Activated B cell treated with CpG ODN at 0.5 μM for 24 hours (primary cell): ENCODE results near the gene RFX8. TPM values are rescaled to one million over a fixed set of nuclear protein-coding genes. Genes with fewer than 3 reads are reported as not detected.
"Not testable (repeated sequence)": the region's sequence is repeated elsewhere in the genome, so short reads cannot be mapped to it uniquely, and the experiment has no call there.

Source experiments
- ATAC-seq: fragments of 200-7000 bp; cut with Tn5 transposase; one replicate; pipeline ENCODE4 v1.10.0; 2021; ENCODE audit warnings: low read depth, mild to moderate bottlenecking, moderate library complexity
- CTCF ChIA-PET: fragments of 350-600 bp; sonication (Branson Sonifier 250); formaldehyde crosslinking; loops from one replicate; lab custom pipeline; 2021; ENCODE audit warnings: antibody characterized with exemption; lab: Charles Lee
- POLR2A ChIA-PET: fragments of 350-600 bp; sonication (Branson Sonifier 250); formaldehyde crosslinking; loops from one replicate; lab custom pipeline; 2021; ENCODE audit warnings: antibody characterized with exemption; lab: Charles Lee
- DNase-seq: peaks from one replicate; pipeline ENCODE4 v3.0.0; 2022
- H3K27ac Mint-ChIP-seq: one replicate; pipeline ENCODE4 v1.8.0; 2020; ENCODE audit warnings: mixed read lengths
- H3K27me3 Mint-ChIP-seq: one replicate; pipeline ENCODE4 v1.8.0; 2021; ENCODE audit warnings: mixed read lengths
- H3K36me3 Mint-ChIP-seq: one replicate; pipeline ENCODE4 v1.8.0; 2021; ENCODE audit warnings: low read depth, mixed read lengths
- H3K4me1 Mint-ChIP-seq: one replicate; pipeline ENCODE4 v1.8.0; 2021; ENCODE audit warnings: mixed read lengths
- H3K4me3 Mint-ChIP-seq: one replicate; pipeline ENCODE4 v1.8.0; 2020; ENCODE audit warnings: mild to moderate bottlenecking, mixed read lengths
- H3K9me3 Mint-ChIP-seq: one replicate; pipeline ENCODE4 v1.8.0; 2020; ENCODE audit warnings: mixed read lengths
- intact Hi-C: fragments of 100-400 bp; cut with micrococcal nuclease; formaldehyde crosslinking; loops from one replicate; pipeline ENCODE4 v1.15.1; 2024
- total RNA-seq: library from RNA; stranded (reverse); gene quantifications from 2 replicates; pipeline ENCODE4 v1.2.3, GENCODE V29; 2022
- TF ChIP-seq, protein P1 (sequence below): fragments of 200-600 bp; IDR thresholded peaks from one replicate; pipeline ENCODE4 v1.8.0; 2022; ENCODE audit warnings: antibody characterized with exemption, mild to moderate bottlenecking

The RFX8 gene
- total RNA-seq, 1 donor from 2014 or later, result not detected

DNA sequence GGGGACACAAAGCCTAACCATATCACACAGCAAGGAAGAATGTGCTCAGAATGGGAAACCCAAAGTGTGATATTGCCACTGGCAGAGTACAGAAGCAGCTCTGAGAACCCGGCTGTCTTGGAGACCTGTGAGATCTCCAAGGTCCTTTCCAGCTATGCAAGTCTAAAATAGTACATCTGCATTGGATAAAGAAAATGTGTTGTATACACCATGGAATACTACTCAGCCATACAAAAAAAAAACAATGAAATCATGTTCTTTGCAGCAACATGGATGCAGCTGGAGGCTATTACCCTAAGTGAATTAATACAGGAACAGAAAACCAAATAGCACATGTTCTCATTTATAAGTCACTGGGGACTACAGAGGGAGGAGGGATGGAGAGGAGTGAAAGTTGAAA, 36.5 kb upstream of the RFX8 start:
- H3K27me3 Mint-ChIP-seq, result peaks cover 2% of the 10 kb centered on the region
- no peaks in the 10 kb centered on the region for H3K36me3 Mint-ChIP-seq
- TF ChIP-seq, protein P1, sequence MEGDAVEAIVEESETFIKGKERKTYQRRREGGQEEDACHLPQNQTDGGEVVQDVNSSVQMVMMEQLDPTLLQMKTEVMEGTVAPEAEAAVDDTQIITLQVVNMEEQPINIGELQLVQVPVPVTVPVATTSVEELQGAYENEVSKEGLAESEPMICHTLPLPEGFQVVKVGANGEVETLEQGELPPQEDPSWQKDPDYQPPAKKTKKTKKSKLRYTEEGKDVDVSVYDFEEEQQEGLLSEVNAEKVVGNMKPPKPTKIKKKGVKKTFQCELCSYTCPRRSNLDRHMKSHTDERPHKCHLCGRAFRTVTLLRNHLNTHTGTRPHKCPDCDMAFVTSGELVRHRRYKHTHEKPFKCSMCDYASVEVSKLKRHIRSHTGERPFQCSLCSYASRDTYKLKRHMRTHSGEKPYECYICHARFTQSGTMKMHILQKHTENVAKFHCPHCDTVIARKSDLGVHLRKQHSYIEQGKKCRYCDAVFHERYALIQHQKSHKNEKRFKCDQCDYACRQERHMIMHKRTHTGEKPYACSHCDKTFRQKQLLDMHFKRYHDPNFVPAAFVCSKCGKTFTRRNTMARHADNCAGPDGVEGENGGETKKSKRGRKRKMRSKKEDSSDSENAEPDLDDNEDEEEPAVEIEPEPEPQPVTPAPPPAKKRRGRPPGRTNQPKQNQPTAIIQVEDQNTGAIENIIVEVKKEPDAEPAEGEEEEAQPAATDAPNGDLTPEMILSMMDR, result no peak
- ChIA-PET CTCF (no interaction called here), POLR2A (no interaction called here)
- intact Hi-C loops, result no loop called here
- DNase-seq (no peak), ATAC-seq (no peak)
- H3K27ac Mint-ChIP-seq, result no peak overlapping the region
- no peak overlapping the region for H3K4me3 Mint-ChIP-seq
- peaks cover 8% of the 10 kb centered on the region for H3K9me3 Mint-ChIP-seq
- H3K4me1 Mint-ChIP-seq, result peaks cover 9% of the 10 kb centered on the region

DNA sequence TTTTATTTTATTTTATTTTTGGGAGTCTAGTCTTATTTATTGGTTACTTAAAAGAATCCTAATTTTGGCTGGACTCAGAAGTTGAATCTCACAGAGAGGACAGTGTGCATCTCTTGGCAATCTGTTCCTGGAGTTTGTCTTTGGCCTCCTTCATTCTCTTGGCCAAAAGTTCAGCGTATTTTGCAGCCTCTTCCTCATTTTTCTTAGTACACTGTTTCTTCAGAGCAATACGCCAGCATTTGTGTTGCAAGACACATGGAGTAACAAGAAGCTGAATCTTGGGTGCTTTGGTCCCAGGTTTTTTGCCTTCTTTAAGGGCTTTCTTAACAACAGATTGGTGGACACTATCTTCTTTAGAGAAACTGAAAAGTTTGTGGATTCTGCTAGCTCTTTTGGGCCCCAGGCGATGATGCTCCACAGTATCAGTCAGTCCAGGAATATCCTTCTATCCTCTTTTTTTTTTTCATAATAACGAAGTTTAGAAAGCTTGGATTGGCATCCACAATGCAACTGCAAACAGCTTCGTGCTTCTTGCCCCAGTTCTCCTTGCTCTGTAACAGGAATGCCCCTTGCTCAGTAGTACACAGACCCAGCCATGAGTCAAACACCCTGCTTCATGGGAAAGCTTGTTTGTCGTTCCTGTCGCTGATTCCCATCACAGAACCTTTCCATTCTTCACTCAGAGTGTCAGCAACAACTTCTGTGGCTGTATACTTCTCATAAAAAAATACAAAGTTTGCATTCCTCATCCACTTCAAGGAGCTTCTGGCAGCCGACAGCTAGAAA, 34.8 kb upstream of the RFX8 start:
- DNase-seq, result no peak
- no peak overlapping the region for H3K27ac Mint-ChIP-seq
- CTCF ChIA-PET, result no interaction called here

DNA sequence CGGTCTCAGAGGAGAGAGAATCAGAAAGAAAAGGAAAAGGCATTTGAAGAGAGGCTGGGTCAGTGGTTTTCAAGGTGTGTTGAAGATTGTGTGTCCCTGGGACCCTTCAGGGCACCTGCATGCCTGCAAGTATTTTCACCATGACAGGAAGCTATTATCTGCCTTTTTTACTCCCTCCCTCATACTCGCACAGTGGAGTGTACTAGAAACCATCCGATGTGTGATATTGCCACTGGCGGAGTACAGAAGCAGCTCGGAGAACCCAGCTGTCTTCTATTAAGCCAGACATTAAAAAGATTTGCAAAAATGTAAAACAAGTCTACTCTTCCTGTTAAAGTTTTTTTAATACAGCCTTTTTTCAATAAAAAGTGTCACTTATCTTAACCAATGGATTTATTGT, 33.7 kb upstream of the RFX8 start:
- intact Hi-C loops, result no loop called here
- ChIA-PET POLR2A (no interaction called here), CTCF (no interaction called here)
- ATAC-seq (no peak), DNase-seq (no peak)
- Mint-ChIP-seq H3K4me1 (peaks cover 3% of the 10 kb centered on the region), H3K36me3 (no peaks in the 10 kb centered on the region), H3K4me3 (no peak overlapping the region), H3K27ac (no peak overlapping the region), H3K9me3 (peaks cover 5% of the 10 kb centered on the region), H3K27me3 (peaks cover 2% of the 10 kb centered on the region)
- TF ChIP-seq, protein P1, result no peak

More for the DNA sequence above, 34.8 kb upstream of the RFX8 start:
- Mint-ChIP-seq H3K36me3 (no peaks in the 10 kb centered on the region), H3K27me3 (peaks cover 2% of the 10 kb centered on the region), H3K4me1 (peaks cover 7% of the 10 kb centered on the region), H3K9me3 (peaks cover 8% of the 10 kb centered on the region), H3K4me3 (no peak overlapping the region)
- intact Hi-C loops, result no loop called here
- ATAC-seq, result no peak
- TF ChIP-seq, protein P1, result no peak
- POLR2A ChIA-PET, result interaction anchor here (0.7 kb wide), 1 partner anchor 357 kb away, joined by 3 read pairs; no protein-coding TSS in a partner anchor

DNA sequence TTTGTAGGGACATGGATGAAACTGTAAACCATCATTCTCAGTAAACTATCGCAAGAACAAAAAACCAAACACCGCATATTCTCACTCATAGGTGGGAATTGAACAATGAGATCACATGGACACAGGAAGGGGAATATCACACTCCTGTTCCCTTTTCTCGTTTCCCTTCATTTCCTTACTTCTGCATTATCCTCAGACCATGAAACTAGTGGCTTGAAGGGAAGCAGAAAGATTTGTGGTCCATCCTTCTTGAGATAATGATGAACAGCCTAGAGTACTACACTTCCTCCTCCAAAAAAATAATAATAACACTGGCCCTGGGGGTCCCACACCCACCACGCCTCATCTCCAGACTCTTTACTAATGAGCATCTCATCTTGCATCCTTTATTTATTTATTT, 30.4 kb upstream of the RFX8 start:
- CTCF ChIA-PET, DNase-seq, POLR2A ChIA-PET: not testable (repeated sequence)

GRCh38 chr2:101504744-101505143, 29.8 kb upstream of the RFX8 start:
- H3K36me3 Mint-ChIP-seq, H3K27ac Mint-ChIP-seq, DNase-seq, intact Hi-C loops, H3K4me1 Mint-ChIP-seq, ATAC-seq, H3K9me3 Mint-ChIP-seq, H3K27me3 Mint-ChIP-seq, H3K4me3 Mint-ChIP-seq, CTCF ChIA-PET, POLR2A ChIA-PET: not testable (repeated sequence)

More for the DNA sequence above, 30.4 kb upstream of the RFX8 start:
- ATAC-seq, H3K27ac Mint-ChIP-seq, intact Hi-C loops, H3K4me1 Mint-ChIP-seq, H3K36me3 Mint-ChIP-seq, H3K9me3 Mint-ChIP-seq, H3K27me3 Mint-ChIP-seq, H3K4me3 Mint-ChIP-seq: not testable (repeated sequence)

DNA sequence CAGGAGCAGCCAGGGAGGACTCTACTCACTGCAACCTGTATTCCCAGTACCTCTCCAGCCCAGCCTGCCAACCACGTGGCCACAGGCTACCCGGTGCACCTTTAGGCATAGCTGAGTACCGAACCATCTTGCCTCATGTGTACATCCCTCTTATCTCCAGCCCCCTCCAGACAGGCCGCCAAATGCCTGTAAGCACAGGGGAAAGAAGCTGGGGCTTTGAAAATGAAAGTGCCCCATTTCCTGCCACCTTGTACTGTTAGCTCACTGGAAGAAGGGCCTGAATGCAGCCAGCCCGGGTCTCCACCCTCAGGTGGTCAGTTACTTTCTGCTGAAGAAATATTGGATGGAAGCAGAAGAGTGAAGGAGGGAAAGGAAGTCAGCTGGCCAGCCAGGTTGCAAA, 27.2 kb upstream of the RFX8 start:
- DNase-seq (no peak), ATAC-seq (no peak)
- peaks cover 2% of the 10 kb centered on the region for H3K4me1 Mint-ChIP-seq
- ChIA-PET POLR2A (no interaction called here), CTCF (no interaction called here)
- intact Hi-C loops, result no loop called here
- H3K4me3 Mint-ChIP-seq, result no peak overlapping the region
- no peaks in the 10 kb centered on the region for H3K9me3 Mint-ChIP-seq
- H3K27ac Mint-ChIP-seq, result no peak overlapping the region
- H3K27me3 Mint-ChIP-seq, result no peaks in the 10 kb centered on the region
- TF ChIP-seq, protein P1, result no peak
- H3K36me3 Mint-ChIP-seq, result no peaks in the 10 kb centered on the region
